HUDEP-2 (cell line): ENCODE results near the gene TNS3.

ENCODE experiments used
- DNase-seq, 76 experiments: peaks; one replicate each; lab custom pipeline; 2025; ENCODE audit not compliant: unreplicated experiment in 76 of 76; lab: John Stamatoyannopoulos, UW

Gene TNS3

GRCh38 chr7:47303014-47303694, 278.8 kb downstream of the TNS3 start:
- no peak for DNase-seq

GRCh38 chr7:47302560-47302959, 279.4 kb downstream of the TNS3 start:
- DNase-seq, result no peak

- no peak for DNase-seq
Measured at GRCh38 chr7:47301657-47302295, 280.1 kb downstream of the TNS3 start.

- no peak for DNase-seq
Measured at GRCh38 chr7:47301105-47301477, 280.8 kb downstream of the TNS3 start.

GRCh38 chr7:47300472-47301104, 281.3 kb downstream of the TNS3 start:
- DNase-seq, result no peak

- no peak for DNase-seq
Measured at GRCh38 chr7:47299496-47299895, 282.4 kb downstream of the TNS3 start.

- DNase-seq, result no peak
Measured at GRCh38 chr7:47298636-47299035, 283.3 kb downstream of the TNS3 start.

- no peak for DNase-seq
Measured at GRCh38 chr7:47297120-47297519, 284.8 kb downstream of the TNS3 start.

GRCh38 chr7:47295606-47296005, 286.3 kb downstream of the TNS3 start:
- DNase-seq, result no peak

GRCh38 chr7:47294556-47295222, 287.2 kb downstream of the TNS3 start:
- DNase-seq, result no peak

GRCh38 chr7:47293884-47294555, 287.9 kb downstream of the TNS3 start:
- DNase-seq, result no peak

- peak in 65 of 76 experiments; percentile 4 to 81 (median 40) for DNase-seq
Measured at GRCh38 chr7:47292832-47293309, 289.0 kb downstream of the TNS3 start.

GRCh38 chr7:47291461-47292081, 290.3 kb downstream of the TNS3 start:
- peak in 12 of 76 experiments; percentile 4 to 38 (median 16) for DNase-seq

- DNase-seq, result no peak
Measured at GRCh38 chr7:47290867-47291266, 291.0 kb downstream of the TNS3 start.

GRCh38 chr7:47290466-47290865, 291.4 kb downstream of the TNS3 start:
- DNase-seq, result no peak

GRCh38 chr7:47288060-47288459, 293.9 kb downstream of the TNS3 start:
- peak in 1 of 76 experiments; percentile 22 for DNase-seq

GRCh38 chr7:47285860-47286491, 295.9 kb downstream of the TNS3 start:
- DNase-seq, result no peak

- no peak for DNase-seq
Measured at GRCh38 chr7:47284691-47285635, 296.9 kb downstream of the TNS3 start.
